ENCODE data around the gene RAET1G.

- no peak for TF ChIP-seq CTCF (IDR thresholded peaks at IDR 0.05)
- TF ChIP-seq POLR2A (IDR thresholded peaks at IDR 0.05), result no peak
- no peak for TF ChIP-seq POLR2AphosphoS5 (IDR thresholded peaks at IDR 0.05; ENCODE audit: insufficient read depth in 1 of 2, low read depth in 1 of 2)
These were observed 16.5 kb downstream of the RAET1G start for GRCh38 chr6:149906405-149906804.
